ENCODE results near the gene GUCY2D. TPM values are rescaled to one million over a fixed set of nuclear protein-coding genes. Genes with fewer than 3 reads are reported as not detected.

The GUCY2D gene
- total RNA-seq, 4 donors from 2014 or later: not detected

DNA sequence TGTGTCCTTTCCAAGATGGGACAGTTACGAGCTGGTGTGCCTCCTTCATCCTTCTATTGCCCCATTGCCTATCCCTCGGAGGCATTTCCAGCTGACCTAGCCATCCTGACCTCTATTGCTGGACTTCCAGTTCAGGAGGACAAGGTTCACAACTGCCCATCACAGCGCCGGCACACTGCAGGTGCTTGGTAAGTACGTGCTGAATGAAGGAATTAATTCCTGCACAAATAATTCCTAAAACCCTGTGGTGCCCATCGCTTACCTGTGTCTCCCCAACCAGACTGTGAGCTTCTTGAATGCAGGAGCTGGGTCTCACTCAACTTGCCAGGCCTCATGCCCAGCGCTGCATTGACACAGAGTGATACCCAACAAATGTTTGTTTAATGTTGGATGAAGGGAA is 49.4 kb downstream of the GUCY2D start:
- TF ChIP-seq, protein P1, sequence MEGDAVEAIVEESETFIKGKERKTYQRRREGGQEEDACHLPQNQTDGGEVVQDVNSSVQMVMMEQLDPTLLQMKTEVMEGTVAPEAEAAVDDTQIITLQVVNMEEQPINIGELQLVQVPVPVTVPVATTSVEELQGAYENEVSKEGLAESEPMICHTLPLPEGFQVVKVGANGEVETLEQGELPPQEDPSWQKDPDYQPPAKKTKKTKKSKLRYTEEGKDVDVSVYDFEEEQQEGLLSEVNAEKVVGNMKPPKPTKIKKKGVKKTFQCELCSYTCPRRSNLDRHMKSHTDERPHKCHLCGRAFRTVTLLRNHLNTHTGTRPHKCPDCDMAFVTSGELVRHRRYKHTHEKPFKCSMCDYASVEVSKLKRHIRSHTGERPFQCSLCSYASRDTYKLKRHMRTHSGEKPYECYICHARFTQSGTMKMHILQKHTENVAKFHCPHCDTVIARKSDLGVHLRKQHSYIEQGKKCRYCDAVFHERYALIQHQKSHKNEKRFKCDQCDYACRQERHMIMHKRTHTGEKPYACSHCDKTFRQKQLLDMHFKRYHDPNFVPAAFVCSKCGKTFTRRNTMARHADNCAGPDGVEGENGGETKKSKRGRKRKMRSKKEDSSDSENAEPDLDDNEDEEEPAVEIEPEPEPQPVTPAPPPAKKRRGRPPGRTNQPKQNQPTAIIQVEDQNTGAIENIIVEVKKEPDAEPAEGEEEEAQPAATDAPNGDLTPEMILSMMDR (IDR thresholded peaks at IDR 0.05; ENCODE audit: low read depth): no peak

DNA sequence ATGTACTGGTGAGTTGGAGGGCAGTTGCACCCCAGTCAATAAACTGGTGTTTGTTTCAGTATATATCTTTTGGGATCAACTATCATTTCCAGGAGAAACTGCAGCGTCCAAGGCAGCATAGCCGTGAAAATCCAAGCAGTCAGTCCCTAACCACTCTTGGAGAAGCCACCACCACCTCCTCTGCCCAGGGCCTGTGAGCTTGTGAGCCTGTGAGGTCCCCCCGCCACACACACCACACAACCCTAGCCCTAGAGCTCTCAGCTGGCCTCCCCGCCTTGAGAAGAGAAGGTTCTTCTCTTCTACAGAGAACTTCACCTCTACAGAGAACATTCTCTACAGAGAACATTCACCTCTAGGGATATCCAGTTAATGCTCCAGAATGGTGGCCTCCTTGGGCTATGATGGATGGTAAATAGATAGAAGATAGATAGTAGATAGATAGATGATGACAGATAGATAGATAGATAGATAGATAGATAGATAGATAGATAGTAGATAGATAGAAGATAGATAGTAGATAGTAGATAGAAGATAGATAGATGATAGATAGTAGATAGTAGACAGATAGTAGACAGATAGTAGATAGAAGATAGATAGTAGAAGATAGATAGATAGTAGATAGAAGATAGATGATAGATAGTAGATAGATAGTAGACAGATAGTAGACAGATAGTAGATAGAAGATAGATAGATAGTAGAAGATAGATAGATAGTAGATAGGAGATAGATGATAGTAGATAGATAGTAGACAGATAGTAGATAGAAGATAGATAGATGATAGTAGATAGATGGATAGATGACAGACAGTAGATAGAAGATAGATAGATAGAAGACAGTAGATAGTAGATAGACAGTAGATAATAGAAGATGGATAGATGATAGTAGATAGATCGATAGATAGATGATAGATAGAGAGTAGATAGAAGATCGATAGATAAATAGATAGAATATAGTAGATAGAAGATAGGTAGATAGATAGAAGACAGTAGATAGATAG is 50.1 kb downstream of the GUCY2D start:
- TF ChIP-seq, protein P1 (IDR thresholded peaks at IDR 0.05; ENCODE audit: low read depth): no peak

GRCh38 chr17:8053600-8053999 is 51.2 kb downstream of the GUCY2D start:
- TF ChIP-seq, protein P1 (IDR thresholded peaks at IDR 0.05; ENCODE audit: low read depth): no peak

GRCh38 chr17:8055851-8056231 is 53.4 kb downstream of the GUCY2D start:
- TF ChIP-seq, protein P1 (IDR thresholded peaks at IDR 0.05; ENCODE audit: low read depth): no peak

DNA sequence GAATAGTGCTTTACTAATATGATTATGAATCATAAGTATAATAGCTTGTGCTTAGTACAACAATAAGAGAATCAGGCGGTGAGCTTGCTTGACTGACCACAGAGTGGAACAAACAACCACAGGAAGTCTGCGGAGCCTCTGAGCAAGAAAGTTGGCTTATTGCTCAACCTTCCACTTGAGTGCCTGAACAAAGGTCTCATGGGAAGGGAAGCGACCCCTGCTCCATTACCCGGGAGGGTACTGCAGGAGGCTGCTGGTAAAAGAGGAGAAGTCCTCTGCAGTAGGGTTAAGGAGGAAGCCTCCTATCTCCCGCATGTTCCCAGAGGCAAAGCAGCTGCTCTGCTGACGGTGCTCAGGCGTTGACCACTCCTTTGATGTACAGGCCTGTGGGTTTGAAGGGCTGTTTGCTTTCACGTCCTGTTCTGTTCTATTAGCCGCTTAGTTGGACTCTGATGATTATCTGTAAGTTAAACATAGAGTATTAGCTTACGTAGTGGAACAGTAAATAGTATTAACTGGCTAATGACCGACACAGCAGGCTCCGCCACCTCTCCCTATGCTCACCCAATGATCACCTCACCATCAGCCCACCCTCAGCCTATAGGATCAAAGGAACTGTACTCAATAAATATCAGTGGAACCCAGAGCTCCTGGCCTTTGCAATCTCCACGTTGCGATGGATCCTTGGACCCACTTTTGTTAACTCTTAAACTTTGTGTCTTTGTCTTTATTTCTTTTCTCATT is 54.0 kb downstream of the GUCY2D start:
- TF ChIP-seq, protein P1 (IDR thresholded peaks at IDR 0.05; ENCODE audit: low read depth): no peak

- TF ChIP-seq, protein P1 (IDR thresholded peaks at IDR 0.05; ENCODE audit: low read depth): no peak
Measured at GRCh38 chr17:8056976-8057625, 54.7 kb downstream of the GUCY2D start.
